Neural cell (in vitro differentiated cells): ENCODE data around the gene DNHD1. TPM values are rescaled to one million over a fixed set of nuclear protein-coding genes. Genes with fewer than 3 reads are reported as not detected.

ENCODE experiments used
- H2AFZ ChIP-seq: fragments of 200-600, 300-800 bp; sonication (generic), shearing (Covaris generic); 2 replicates; pipeline ENCODE4 v1.6.0; 2014; ENCODE audit warnings: low read depth, mild to moderate bottlenecking, antibody characterized with exemption, low read length, moderate library complexity
- H3F3A ChIP-seq: fragments of 200-600 bp; shearing (Covaris generic); 2 replicates; pipeline ENCODE4 v1.6.1; 2016; ENCODE audit warnings: mild to moderate bottlenecking, moderate library complexity, mixed read lengths, antibody characterized with exemption, low read length; ENCODE audit not compliant: insufficient read depth, poor library complexity, severe bottlenecking
- H3K27ac ChIP-seq: fragments of 200-600, 300-800 bp; sonication (generic), shearing (Covaris generic); 2 replicates; pipeline ENCODE4 v1.5.1; 2014; ENCODE audit warnings: mild to moderate bottlenecking, low read length, moderate library complexity
- H3K27me3 ChIP-seq: fragments of 300-800, 200-600 bp; sonication (generic), shearing (Covaris generic); 2 replicates; pipeline ENCODE4 v1.6.0; 2014; ENCODE audit warnings: mild to moderate bottlenecking, low read depth, low read length, moderate library complexity; ENCODE audit not compliant: insufficient read depth
- H3K36me3 ChIP-seq: fragments of 300-800, 200-600 bp; sonication (generic), shearing (Covaris generic); 2 replicates; pipeline ENCODE4 v1.5.1; 2014; ENCODE audit warnings: mild to moderate bottlenecking, antibody characterized with exemption, low read length, moderate library complexity; ENCODE audit not compliant: insufficient read depth
- H3K4me2 ChIP-seq: fragments of 300-800, 200-600 bp; sonication (generic), shearing (Covaris generic); 2 replicates; pipeline ENCODE4 v1.6.0; 2014; ENCODE audit warnings: mild to moderate bottlenecking, low read length
- H3K4me3 ChIP-seq: fragments of 300-800, 200-600 bp; sonication (generic), shearing (Covaris generic); 2 replicates; pipeline ENCODE4 v1.5.1; 2014; ENCODE audit warnings: mild to moderate bottlenecking, low read length, moderate library complexity
- H3K79me2 ChIP-seq: fragments of 200-600 bp; shearing (Covaris generic); replicated peaks from 2 replicates; pipeline ENCODE4 v1.6.0; 2014; ENCODE audit warnings: mild to moderate bottlenecking, low read length, moderate library complexity; ENCODE audit not compliant: insufficient read depth
- H3K9ac ChIP-seq: fragments of 300-800, 200-600 bp; sonication (generic), shearing (Covaris generic); 2 replicates; pipeline ENCODE4 v1.6.1; 2016; ENCODE audit warnings: mild to moderate bottlenecking, low read length, mixed read lengths
- H3K9me2 ChIP-seq: fragments of 200-600 bp; shearing (Covaris generic); 2 replicates; pipeline ENCODE4 v1.6.1; 2016; ENCODE audit warnings: mild to moderate bottlenecking, low read length, mixed read lengths; ENCODE audit not compliant: insufficient read depth
- H3K9me3 ChIP-seq: fragments of 200-600, 300-800 bp; sonication (generic), shearing (Covaris generic); 2 replicates; pipeline ENCODE4 v1.6.1; 2016; ENCODE audit warnings: mild to moderate bottlenecking, mixed run types, low read length, moderate library complexity, mixed read lengths
- H4K20me1 ChIP-seq: fragments of 200-600 bp; shearing (Covaris generic); 2 replicates; pipeline ENCODE4 v1.6.1; 2016; ENCODE audit warnings: mild to moderate bottlenecking, mixed run types; ENCODE audit not compliant: insufficient read depth
- CTCF ChIP-seq: fragments of 450-650 bp; IDR thresholded peaks from 2 replicates; pipeline ENCODE4 v1.5.1; 2014; ENCODE audit warnings: antibody characterized with exemption, mild to moderate bottlenecking, moderate library complexity; ENCODE audit not compliant: poor library complexity, severe bottlenecking
- EP300 ChIP-seq: fragments of 450-650 bp; conservative IDR thresholded peaks from 2 replicates; pipeline ENCODE4 v1.6.1; 2014; ENCODE audit warnings: antibody characterized with exemption, mild to moderate bottlenecking, moderate library complexity; ENCODE audit not compliant: poor library complexity, severe bottlenecking
- EZH2 ChIP-seq: fragments of 200-600, 300-800 bp; shearing (Covaris generic), sonication (generic); IDR thresholded peaks from 2 replicates; pipeline ENCODE4 v1.6.1; 2014; ENCODE audit warnings: antibody characterized with exemption, low read length, borderline replicate concordance, mild to moderate bottlenecking; ENCODE audit not compliant: insufficient read depth, poor library complexity, severe bottlenecking
- MXI1 ChIP-seq: fragments of 450-650 bp; conservative IDR thresholded peaks from 2 replicates; pipeline ENCODE4 v1.6.1; 2014; ENCODE audit warnings: antibody characterized with exemption, mild to moderate bottlenecking; ENCODE audit not compliant: poor library complexity, severe bottlenecking
- POLR2AphosphoS5 ChIP-seq: IDR thresholded peaks from 2 replicates; pipeline ENCODE4 v1.6.1; 2012
- RAD21 ChIP-seq: fragments of 450-650 bp; conservative IDR thresholded peaks from 2 replicates; pipeline ENCODE4 v1.6.1; 2014; ENCODE audit warnings: antibody characterized with exemption, mild to moderate bottlenecking, moderate library complexity
- REST ChIP-seq: IDR thresholded peaks from 2 replicates; pipeline ENCODE4 v1.6.1; 2012; ENCODE audit warnings: borderline replicate concordance
- SMC3 ChIP-seq: fragments of 450-650 bp; conservative IDR thresholded peaks from 2 replicates; pipeline ENCODE4 v1.6.1; 2014; ENCODE audit warnings: antibody characterized with exemption, mild to moderate bottlenecking, moderate library complexity; ENCODE audit not compliant: poor library complexity
- TAF1 ChIP-seq: IDR thresholded peaks from 2 replicates; pipeline ENCODE4 v1.6.1; 2012; ENCODE audit warnings: low read depth
- polyA plus RNA-seq: library from polyadenylated mRNA; depleted of rRNA; stranded (reverse); fragments of >200 nt; gene quantifications from 2 replicates; pipeline ENCODE4 v1.2.3, GENCODE V29; 2014

Gene DNHD1
- polyA plus RNA-seq, 1 donor from 2014 or later: 5.1 TPM

- Histone ChIP-seq H3K9me3 (no peaks in the 10 kb centered on the region), H3K9me2 (no peaks in the 10 kb centered on the region), H3K9ac (no peak overlapping the region), H3K4me3 (no peak overlapping the region), H2AFZ (no peak overlapping the region), H3K27ac (no peak overlapping the region), H3K27me3 (no peaks in the 10 kb centered on the region), H4K20me1 (no peaks in the 10 kb centered on the region), H3K4me2 (no peak overlapping the region), H3F3A (no peaks in the 10 kb centered on the region), H3K79me2 (no peaks in the 10 kb centered on the region), H3K36me3 (no peaks in the 10 kb centered on the region)
- TF ChIP-seq MXI1: no peak
- no peak for TF ChIP-seq POLR2AphosphoS5
- no peak for TF ChIP-seq SMC3
- TF ChIP-seq RAD21: no peak
- no peak for TF ChIP-seq REST
- TF ChIP-seq EZH2: no peak
- TF ChIP-seq TAF1: no peak
- no peak for TF ChIP-seq EP300
- no peak for TF ChIP-seq CTCF
These were observed 51.0 kb downstream of the DNHD1 start for GRCh38 chr11:6548121-6548520.

DNA sequence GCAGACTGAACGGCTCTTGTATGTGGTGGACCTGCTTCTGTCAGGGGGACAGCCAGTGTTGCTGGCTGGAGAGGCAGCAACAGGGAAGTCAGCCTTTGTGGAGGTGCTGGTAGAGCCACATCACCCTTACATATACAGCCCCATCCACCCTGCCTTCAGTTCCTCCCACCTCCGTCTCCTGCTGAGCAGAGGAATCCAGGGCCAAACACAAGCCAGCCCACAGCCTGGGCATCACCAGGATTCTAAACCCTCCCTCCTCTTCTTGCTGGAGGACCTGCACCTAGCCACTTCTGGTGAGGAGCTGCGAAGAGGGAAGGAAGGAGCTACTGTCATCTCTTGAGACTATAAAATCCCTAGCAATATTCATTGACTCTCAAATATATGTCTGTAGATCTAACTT lies 51.6 kb downstream of the DNHD1 start:
- H4K20me1 ChIP-seq: no peaks in the 10 kb centered on the region
- no peak overlapping the region for H3K9ac ChIP-seq
- no peaks in the 10 kb centered on the region for H3K79me2 ChIP-seq
- no peaks in the 10 kb centered on the region for H3K36me3 ChIP-seq
- H3K27ac ChIP-seq: no peak overlapping the region
- H3K27me3 ChIP-seq: no peaks in the 10 kb centered on the region
- H3F3A ChIP-seq: no peaks in the 10 kb centered on the region
- no peak overlapping the region for H3K4me3 ChIP-seq
- no peak overlapping the region for H3K4me2 ChIP-seq
- H3K9me3 ChIP-seq: no peaks in the 10 kb centered on the region
- no peak overlapping the region for H2AFZ ChIP-seq
- no peaks in the 10 kb centered on the region for H3K9me2 ChIP-seq
- no peak for TF ChIP-seq CTCF
- no peak for TF ChIP-seq REST
